ENCODE results near the gene CYP2R1. TPM values are rescaled to one million over a fixed set of nuclear protein-coding genes. Genes with fewer than 3 reads are reported as not detected.

Gene CYP2R1
- total RNA-seq, 1 donor from 2014 or later = 29.9 TPM

DNA sequence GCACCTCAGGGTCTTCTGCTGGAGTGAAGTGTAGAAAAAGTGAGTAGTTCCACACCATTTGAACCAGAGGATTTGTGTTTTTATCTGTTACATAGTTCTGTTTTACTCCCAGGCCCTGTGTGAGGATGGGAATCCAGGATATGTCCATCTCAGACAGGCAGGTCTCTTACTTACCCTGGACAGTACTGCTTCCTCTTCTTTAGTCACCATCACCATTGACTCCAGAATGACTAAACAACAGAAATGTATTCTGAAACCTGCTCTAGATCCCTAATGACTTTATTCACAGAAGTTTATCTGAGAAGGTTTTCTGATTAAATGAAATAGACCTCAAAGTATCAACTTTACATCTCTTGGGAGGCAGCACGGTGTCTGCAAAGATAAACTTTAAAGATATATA lies 33.6 kb downstream of the CYP2R1 start:
- Histone ChIP-seq H3K4me1 (peaks cover 8% of the 10 kb centered on the region), H3K79me2 (ENCODE audit: low read depth) (no peaks in the 10 kb centered on the region), H3K27me3 (no peaks in the 10 kb centered on the region), H3K36me3 (peaks cover 3% of the 10 kb centered on the region), H3K9me3 (ENCODE audit: low read depth) (no peaks in the 10 kb centered on the region), H4K20me1 (ENCODE audit: low read depth) (no peaks in the 10 kb centered on the region), H3K4me3 (no peak overlapping the region), H2AFZ (replicated peaks) (no peak overlapping the region), H3K9ac (no peak overlapping the region), H3K27ac (no peak overlapping the region), H3F3A (ENCODE audit: low read depth) (no peaks in the 10 kb centered on the region), H3K4me2 (no peak overlapping the region)
- no peak overlapping the region for H3K27ac Mint-ChIP-seq
- no peak for DNase-seq (ENCODE audit: low spot score)
- peaks cover 15% of the 10 kb centered on the region for H3K36me3 Mint-ChIP-seq
- H3K9me3 Mint-ChIP-seq = peaks cover 4% of the 10 kb centered on the region
- no peak overlapping the region for H3K4me3 Mint-ChIP-seq
- no peak for TF ChIP-seq EZH2 (IDR thresholded peaks at IDR 0.05)
- TF ChIP-seq, protein P1, sequence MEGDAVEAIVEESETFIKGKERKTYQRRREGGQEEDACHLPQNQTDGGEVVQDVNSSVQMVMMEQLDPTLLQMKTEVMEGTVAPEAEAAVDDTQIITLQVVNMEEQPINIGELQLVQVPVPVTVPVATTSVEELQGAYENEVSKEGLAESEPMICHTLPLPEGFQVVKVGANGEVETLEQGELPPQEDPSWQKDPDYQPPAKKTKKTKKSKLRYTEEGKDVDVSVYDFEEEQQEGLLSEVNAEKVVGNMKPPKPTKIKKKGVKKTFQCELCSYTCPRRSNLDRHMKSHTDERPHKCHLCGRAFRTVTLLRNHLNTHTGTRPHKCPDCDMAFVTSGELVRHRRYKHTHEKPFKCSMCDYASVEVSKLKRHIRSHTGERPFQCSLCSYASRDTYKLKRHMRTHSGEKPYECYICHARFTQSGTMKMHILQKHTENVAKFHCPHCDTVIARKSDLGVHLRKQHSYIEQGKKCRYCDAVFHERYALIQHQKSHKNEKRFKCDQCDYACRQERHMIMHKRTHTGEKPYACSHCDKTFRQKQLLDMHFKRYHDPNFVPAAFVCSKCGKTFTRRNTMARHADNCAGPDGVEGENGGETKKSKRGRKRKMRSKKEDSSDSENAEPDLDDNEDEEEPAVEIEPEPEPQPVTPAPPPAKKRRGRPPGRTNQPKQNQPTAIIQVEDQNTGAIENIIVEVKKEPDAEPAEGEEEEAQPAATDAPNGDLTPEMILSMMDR (IDR thresholded peaks at IDR 0.05) = no peak
- no peak for TF ChIP-seq EZH2phosphoT487 (IDR thresholded peaks at IDR 0.05)
- H3K4me1 Mint-ChIP-seq = peaks cover 10% of the 10 kb centered on the region
- H3K27me3 Mint-ChIP-seq (ENCODE audit: insufficient read depth, low read depth) = no peaks in the 10 kb centered on the region

- TF ChIP-seq EZH2phosphoT487 (IDR thresholded peaks at IDR 0.05) = no peak
- TF ChIP-seq EZH2 (IDR thresholded peaks at IDR 0.05) = no peak
- TF ChIP-seq, protein P1 (IDR thresholded peaks at IDR 0.05) = no peak
- no peaks in the 10 kb centered on the region for H3K9me3 ChIP-seq (ENCODE audit: low read depth)
- H3K36me3 ChIP-seq = no peaks in the 10 kb centered on the region
- H3K27ac Mint-ChIP-seq = no peak overlapping the region
- no peak overlapping the region for H3K27ac ChIP-seq
- no peaks in the 10 kb centered on the region for H3K9me3 Mint-ChIP-seq
- no peak overlapping the region for H3K9ac ChIP-seq
- H2AFZ ChIP-seq (replicated peaks) = no peak overlapping the region
- H3K36me3 Mint-ChIP-seq = peaks cover 8% of the 10 kb centered on the region
- no peaks in the 10 kb centered on the region for H4K20me1 ChIP-seq (ENCODE audit: low read depth)
- H3K4me2 ChIP-seq = no peak overlapping the region
- no peak overlapping the region for H3K4me3 Mint-ChIP-seq
- peaks cover 10% of the 10 kb centered on the region for H3K4me1 Mint-ChIP-seq
- no peaks in the 10 kb centered on the region for H3F3A ChIP-seq (ENCODE audit: low read depth)
- H3K27me3 Mint-ChIP-seq (ENCODE audit: insufficient read depth, low read depth) = no peaks in the 10 kb centered on the region
- H3K4me3 ChIP-seq = no peak overlapping the region
- H3K4me1 ChIP-seq = peaks cover 8% of the 10 kb centered on the region
- no peaks in the 10 kb centered on the region for H3K27me3 ChIP-seq
- peak; percentile 3 for DNase-seq (ENCODE audit: low spot score)
- H3K79me2 ChIP-seq (ENCODE audit: low read depth) = no peaks in the 10 kb centered on the region
These were observed 34.4 kb downstream of the CYP2R1 start for GRCh38 chr11:14857621-14858020.

- Histone ChIP-seq H3F3A (ENCODE audit: low read depth) (no peaks in the 10 kb centered on the region), H3K9me3 (ENCODE audit: low read depth) (no peaks in the 10 kb centered on the region), H3K27me3 (no peaks in the 10 kb centered on the region), H3K79me2 (ENCODE audit: low read depth) (no peaks in the 10 kb centered on the region), H3K36me3 (no peaks in the 10 kb centered on the region), H3K4me1 (peaks cover 8% of the 10 kb centered on the region), H2AFZ (replicated peaks) (no peak overlapping the region), H3K9ac (no peak overlapping the region), H4K20me1 (ENCODE audit: low read depth) (no peaks in the 10 kb centered on the region), H3K27ac (no peak overlapping the region), H3K4me3 (no peak overlapping the region), H3K4me2 (no peak overlapping the region)
- Mint-ChIP-seq H3K9me3 (no peaks in the 10 kb centered on the region), H3K27me3 (ENCODE audit: insufficient read depth, low read depth) (no peaks in the 10 kb centered on the region), H3K27ac (no peak overlapping the region), H3K4me1 (peaks cover 10% of the 10 kb centered on the region), H3K36me3 (peaks cover 2% of the 10 kb centered on the region), H3K4me3 (no peak overlapping the region)
- TF ChIP-seq EZH2phosphoT487 (IDR thresholded peaks at IDR 0.05) (no peak), EZH2 (IDR thresholded peaks at IDR 0.05) (no peak)
- TF ChIP-seq, protein P1 (IDR thresholded peaks at IDR 0.05) = no peak
- no peak for DNase-seq (ENCODE audit: low spot score)
These were observed 36.1 kb downstream of the CYP2R1 start for GRCh38 chr11:14855890-14856289.
